NB4 (cell line): ENCODE results near the gene DDAH1.
"Not testable (repeated sequence)": the region's sequence is repeated elsewhere in the genome, so short reads cannot be mapped to it uniquely, and the experiment has no call there.

ENCODE experiments used
- DNase-seq: peaks from one replicate; pipeline ENCODE4 v3.0.0; 2010; ENCODE audit warnings: low read depth
- H3K4me3 ChIP-seq: one replicate; pipeline ENCODE4 v1.5.1; 2011; ENCODE audit warnings: mild to moderate bottlenecking, low read depth, low read length, moderate library complexity
- CTCF ChIP-seq: IDR thresholded peaks from one replicate; pipeline ENCODE4 v1.5.1; 2012; ENCODE audit warnings: low read depth, low read length
- MAX ChIP-seq: IDR thresholded peaks from 2 replicates; pipeline ENCODE4 v1.6.1; 2011; ENCODE audit warnings: low read depth, low read length
- MYC ChIP-seq: IDR thresholded peaks from 2 replicates; pipeline ENCODE4 v1.6.1; 2011; ENCODE audit warnings: low read depth, low read length
- POLR2A ChIP-seq: IDR thresholded peaks from 2 replicates; pipeline ENCODE4 v1.6.1; 2011; ENCODE audit warnings: mild to moderate bottlenecking; ENCODE audit not compliant: insufficient read length; ENCODE audit errors: extremely low read depth

Gene DDAH1

GRCh38 chr1:85479491-85479890 lies 14.5 kb upstream of the DDAH1 start:
- TF ChIP-seq CTCF: no peak
- no peak for DNase-seq
- H3K4me3 ChIP-seq: no peak overlapping the region

GRCh38 chr1:85478366-85478765 lies 13.4 kb upstream of the DDAH1 start:
- no peak for TF ChIP-seq POLR2A
- TF ChIP-seq MYC: no peak
- no peak for TF ChIP-seq CTCF
- TF ChIP-seq MAX: no peak
- H3K4me3 ChIP-seq: no peak overlapping the region
- DNase-seq: no peak

GRCh38 chr1:85475055-85475454 lies 10.1 kb upstream of the DDAH1 start:
- no peak for DNase-seq
- TF ChIP-seq POLR2A (no peak), MAX (no peak), CTCF (no peak), MYC (no peak)
- H3K4me3 ChIP-seq: no peak overlapping the region

GRCh38 chr1:85473390-85473789 lies 8.4 kb upstream of the DDAH1 start:
- no peak for DNase-seq
- TF ChIP-seq MYC (no peak), MAX (no peak), POLR2A (no peak), CTCF (no peak)
- H3K4me3 ChIP-seq: no peak overlapping the region

GRCh38 chr1:85471558-85471957 lies 6.6 kb upstream of the DDAH1 start:
- DNase-seq: no peak
- H3K4me3 ChIP-seq: no peak overlapping the region
- TF ChIP-seq MYC (no peak), MAX (no peak), POLR2A (no peak), CTCF (no peak)

- H3K4me3 ChIP-seq, DNase-seq: not testable (repeated sequence)
Measured at GRCh38 chr1:85470130-85470529, 5.2 kb upstream of the DDAH1 start.
